ENCODE data around the gene CD40LG. TPM values are rescaled to one million over a fixed set of nuclear protein-coding genes. Genes with fewer than 3 reads are reported as not detected.

CD40LG gene
- total RNA-seq, 1 experiment from 2014 or later, result not detected

- Histone ChIP-seq H3K4me1 (replicated peaks; ENCODE audit: insufficient read depth) (peaks cover 17% of the 10 kb centered on the region), H3F3A (ENCODE audit: insufficient read depth, low read depth) (peaks cover 11% of the 10 kb centered on the region; the same call in 1 of the 2 replicates), H3K4me2 (no peak overlapping the region), H3K4me3 (no peak overlapping the region), H3K79me2 (ENCODE audit: low read depth) (no peaks in the 10 kb centered on the region), H4K20me1 (ENCODE audit: insufficient read depth) (no peaks in the 10 kb centered on the region), H3K27ac (no peak overlapping the region), H3K9me2 (ENCODE audit: insufficient read depth) (no peaks in the 10 kb centered on the region), H3K36me3 (ENCODE audit: low read depth) (no peaks in the 10 kb centered on the region), H2AFZ (no peak overlapping the region), H3K9me3 (ENCODE audit: insufficient read depth, low read depth) (peaks cover 9% of the 10 kb centered on the region; the same call in 1 of the 2 replicates), H3K27me3 (ENCODE audit: insufficient read depth, low read depth) (no peaks in the 10 kb centered on the region)
- no peak for TF ChIP-seq EZH2 (IDR thresholded peaks at IDR 0.05; ENCODE audit: low read depth)
- TF ChIP-seq, protein P1, sequence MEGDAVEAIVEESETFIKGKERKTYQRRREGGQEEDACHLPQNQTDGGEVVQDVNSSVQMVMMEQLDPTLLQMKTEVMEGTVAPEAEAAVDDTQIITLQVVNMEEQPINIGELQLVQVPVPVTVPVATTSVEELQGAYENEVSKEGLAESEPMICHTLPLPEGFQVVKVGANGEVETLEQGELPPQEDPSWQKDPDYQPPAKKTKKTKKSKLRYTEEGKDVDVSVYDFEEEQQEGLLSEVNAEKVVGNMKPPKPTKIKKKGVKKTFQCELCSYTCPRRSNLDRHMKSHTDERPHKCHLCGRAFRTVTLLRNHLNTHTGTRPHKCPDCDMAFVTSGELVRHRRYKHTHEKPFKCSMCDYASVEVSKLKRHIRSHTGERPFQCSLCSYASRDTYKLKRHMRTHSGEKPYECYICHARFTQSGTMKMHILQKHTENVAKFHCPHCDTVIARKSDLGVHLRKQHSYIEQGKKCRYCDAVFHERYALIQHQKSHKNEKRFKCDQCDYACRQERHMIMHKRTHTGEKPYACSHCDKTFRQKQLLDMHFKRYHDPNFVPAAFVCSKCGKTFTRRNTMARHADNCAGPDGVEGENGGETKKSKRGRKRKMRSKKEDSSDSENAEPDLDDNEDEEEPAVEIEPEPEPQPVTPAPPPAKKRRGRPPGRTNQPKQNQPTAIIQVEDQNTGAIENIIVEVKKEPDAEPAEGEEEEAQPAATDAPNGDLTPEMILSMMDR (conservative IDR thresholded peaks at IDR 0.05), result no peak
- ChIA-PET POLR2A (ENCODE audit: unreplicated experiment) (no interaction called here), CTCF (no interaction called here)
- BruUV-seq (replicated peaks), result no TSS peak
- DNase-seq, result no peak
- intact Hi-C loops (cut with micrococcal nuclease; ENCODE audit: unreplicated experiment), result no loop called here
Measured at GRCh38 chrX:136687457-136687856, 39.5 kb downstream of the CD40LG start.

GRCh38 chrX:136689436-136689835, 41.5 kb downstream of the CD40LG start:
- BruUV-seq (replicated peaks), result no TSS peak
- Histone ChIP-seq H3K36me3 (ENCODE audit: low read depth) (no peaks in the 10 kb centered on the region), H3K27me3 (ENCODE audit: insufficient read depth, low read depth) (no peaks in the 10 kb centered on the region), H3K27ac (no peak overlapping the region), H2AFZ (no peak overlapping the region), H3K4me3 (no peak overlapping the region), H3K4me1 (replicated peaks; ENCODE audit: insufficient read depth) (peaks cover 17% of the 10 kb centered on the region), H3F3A (ENCODE audit: insufficient read depth, low read depth) (peaks cover 11% of the 10 kb centered on the region; the same call in 1 of the 2 replicates), H3K9me3 (ENCODE audit: insufficient read depth, low read depth) (peaks cover 9% of the 10 kb centered on the region; the same call in 1 of the 2 replicates), H4K20me1 (ENCODE audit: insufficient read depth) (no peaks in the 10 kb centered on the region), H3K79me2 (ENCODE audit: low read depth) (no peaks in the 10 kb centered on the region), H3K4me2 (no peak overlapping the region), H3K9me2 (ENCODE audit: insufficient read depth) (no peaks in the 10 kb centered on the region)
- DNase-seq, result no peak
- TF ChIP-seq, protein P1 (conservative IDR thresholded peaks at IDR 0.05), result no peak
- no peak for TF ChIP-seq EZH2 (IDR thresholded peaks at IDR 0.05; ENCODE audit: low read depth)
- CTCF ChIA-PET, result no interaction called here
- POLR2A ChIA-PET (ENCODE audit: unreplicated experiment), result no interaction called here
- intact Hi-C loops (cut with micrococcal nuclease; ENCODE audit: unreplicated experiment), result no loop called here

DNA sequence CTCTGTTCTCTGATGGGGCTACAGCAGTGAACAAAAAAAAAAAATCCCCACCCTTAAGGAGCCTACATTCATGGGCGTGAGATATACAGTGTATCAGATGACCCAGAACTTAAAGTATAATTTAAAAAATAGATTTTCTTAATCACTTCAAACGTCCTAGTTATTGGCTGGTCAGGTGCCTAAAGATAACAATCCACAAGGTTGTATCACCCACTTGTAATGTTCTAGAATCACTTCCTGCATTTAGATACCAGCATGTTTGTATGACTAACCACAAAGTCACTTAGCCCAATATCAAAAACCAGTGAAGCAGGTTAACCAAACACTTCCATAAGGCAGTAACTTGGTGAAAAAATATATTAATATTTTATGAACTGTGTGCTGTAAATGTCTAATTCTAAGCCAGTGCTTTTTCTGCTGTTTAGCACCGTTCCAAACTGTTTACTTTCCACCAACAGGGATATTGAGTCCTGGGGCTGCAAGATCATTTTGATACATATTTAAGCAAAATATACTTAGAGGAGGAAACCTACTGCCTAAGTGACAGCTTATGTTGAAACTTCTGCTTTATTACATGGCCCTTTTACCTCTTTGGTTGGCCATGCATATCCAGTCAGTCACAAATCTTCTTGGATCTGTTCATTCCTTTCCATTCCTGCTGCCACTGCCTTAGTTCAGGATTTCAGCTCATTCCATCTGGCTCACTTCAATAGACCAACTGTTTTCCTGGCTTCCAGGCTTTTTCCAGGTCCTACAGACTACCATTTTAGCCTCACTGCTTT, 43.3 kb downstream of the CD40LG start:
- CTCF ChIA-PET, result no interaction called here
- Histone ChIP-seq H3K4me1 (replicated peaks; ENCODE audit: insufficient read depth) (peaks cover 17% of the 10 kb centered on the region), H3F3A (ENCODE audit: insufficient read depth, low read depth) (peaks cover 11% of the 10 kb centered on the region; the same call in 1 of the 2 replicates), H2AFZ (peak overlapping the region; percentile 25; the same call in 1 of the 2 replicates), H3K4me2 (peak overlapping the region; percentile 59), H3K9me3 (ENCODE audit: insufficient read depth, low read depth) (peaks cover 9% of the 10 kb centered on the region; the same call in 1 of the 2 replicates), H3K79me2 (ENCODE audit: low read depth) (no peaks in the 10 kb centered on the region), H4K20me1 (ENCODE audit: insufficient read depth) (no peaks in the 10 kb centered on the region), H3K36me3 (ENCODE audit: low read depth) (no peaks in the 10 kb centered on the region), H3K4me3 (no peak overlapping the region), H3K27ac (peak overlapping the region; percentile 63), H3K27me3 (ENCODE audit: insufficient read depth, low read depth) (no peaks in the 10 kb centered on the region), H3K9me2 (ENCODE audit: insufficient read depth) (no peaks in the 10 kb centered on the region)
- intact Hi-C loops (cut with micrococcal nuclease; ENCODE audit: unreplicated experiment), result loop anchor here (5.0 to 10.0 kb wide), 4 partner anchors 84 to 529 kb away; partner anchors contain the start of gene HTATSF1
- no TSS peak for BruUV-seq (replicated peaks)
- POLR2A ChIA-PET (ENCODE audit: unreplicated experiment), result no interaction called here
- TF ChIP-seq, protein P1 (conservative IDR thresholded peaks at IDR 0.05), result no peak
- no peak for TF ChIP-seq EZH2 (IDR thresholded peaks at IDR 0.05; ENCODE audit: low read depth)
- DNase-seq, result peak in 1 of 2 experiments; percentile 95

All from PC-9 (cell line).